GM19463 (cell line): ENCODE results near the gene IL12RB1.
"Not testable (repeated sequence)": the region's sequence is repeated elsewhere in the genome, so short reads cannot be mapped to it uniquely, and the experiment has no call there.

Source experiments
- ATAC-seq: cut with Tn5 transposase; IDR thresholded peaks from one replicate; pipeline ENCODE4 v1.9.1; 2021; ENCODE audit warnings: mild to moderate bottlenecking, moderate library complexity; ENCODE audit not compliant: unreplicated experiment

The IL12RB1 gene

DNA sequence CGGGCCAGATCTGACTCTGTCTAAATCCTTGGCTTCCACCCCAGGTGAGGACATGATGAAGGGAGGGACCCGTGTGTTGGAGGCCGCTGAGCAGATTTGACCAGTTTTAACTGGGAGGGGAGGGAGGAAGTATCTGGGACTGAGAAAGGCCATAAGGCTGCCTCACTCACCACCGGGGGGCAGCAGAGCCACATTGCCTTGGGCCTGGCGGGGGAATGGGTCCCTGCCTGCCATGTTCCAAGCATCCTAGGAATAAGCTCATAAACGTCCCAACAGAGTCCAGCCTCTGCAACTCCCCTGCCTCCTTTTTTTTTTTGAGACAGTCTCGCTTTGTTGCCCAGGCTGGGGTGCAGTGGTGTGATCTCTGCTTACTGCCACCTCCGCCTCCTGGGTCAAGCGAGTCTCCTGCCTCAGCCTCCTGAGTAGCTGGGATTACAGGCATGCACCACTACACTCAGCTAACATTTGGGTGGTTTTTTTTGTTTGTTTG is 26.3 kb upstream of the IL12RB1 start:
- no peak for ATAC-seq

GRCh38 chr19:18110609-18111232 is 24.0 kb upstream of the IL12RB1 start:
- no peak for ATAC-seq

DNA sequence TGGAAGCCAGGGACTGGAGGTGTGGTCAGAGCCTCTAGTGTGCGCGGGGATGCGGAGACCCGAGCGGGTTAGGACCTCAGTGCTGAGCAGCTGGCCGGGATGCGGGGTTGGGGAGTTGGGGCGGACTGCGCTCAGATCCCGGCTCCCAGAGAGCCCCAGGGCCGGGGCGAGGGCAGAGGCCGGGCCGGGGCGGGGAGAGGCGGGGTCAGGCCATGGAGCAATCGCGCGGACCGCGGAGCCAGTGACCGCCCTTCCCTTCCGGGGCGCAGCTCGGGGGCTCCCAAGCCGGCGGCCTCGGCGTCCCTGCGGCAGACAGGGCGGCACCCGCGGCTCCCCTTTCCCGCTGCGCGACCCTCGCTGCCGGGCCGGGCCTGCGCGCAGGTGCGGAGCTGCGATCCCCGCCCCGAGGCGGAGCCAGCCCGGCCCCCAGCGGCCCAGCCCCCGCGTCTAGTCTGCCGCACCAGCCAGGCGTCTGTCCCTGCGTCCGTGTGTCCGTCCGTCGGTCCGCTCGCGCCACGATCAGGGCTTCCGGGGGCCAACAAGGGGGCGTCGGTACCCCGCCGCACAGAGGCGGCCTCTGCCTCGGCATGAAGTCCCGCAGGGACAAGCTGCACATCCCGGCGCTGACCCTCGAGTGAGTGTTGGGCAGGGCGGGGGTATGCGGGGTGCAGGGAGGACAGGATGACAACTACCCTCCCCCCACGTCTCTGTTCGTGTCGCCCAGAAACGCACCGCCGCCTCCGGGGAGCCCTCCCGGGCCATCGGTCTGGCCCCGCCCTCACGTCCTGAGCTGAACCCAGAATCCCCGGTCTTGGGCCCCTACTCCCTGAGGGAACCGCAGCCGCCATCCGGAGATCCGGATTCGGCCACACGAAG is 23.2 kb upstream of the IL12RB1 start:
- ATAC-seq: no peak

DNA sequence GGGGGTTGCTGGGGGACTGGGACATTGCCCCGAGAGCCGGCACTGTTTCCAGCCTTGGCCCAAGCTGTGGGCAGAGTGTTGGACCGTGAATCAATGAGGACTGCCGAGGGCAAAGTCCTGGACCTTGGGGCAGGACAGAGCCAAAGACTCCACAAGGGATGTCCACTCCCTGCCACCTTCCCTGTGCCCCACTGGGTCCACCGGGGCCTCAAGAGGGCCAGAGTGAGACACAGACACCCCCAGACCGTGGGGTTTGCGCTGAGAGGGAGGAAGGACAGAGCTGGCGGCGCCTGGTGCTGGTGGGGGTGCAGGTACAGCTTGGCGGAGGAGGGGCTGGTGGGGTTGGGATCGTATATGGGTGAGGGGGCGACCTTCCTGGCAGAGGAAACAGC is 22.6 kb upstream of the IL12RB1 start:
- ATAC-seq: no peak

DNA sequence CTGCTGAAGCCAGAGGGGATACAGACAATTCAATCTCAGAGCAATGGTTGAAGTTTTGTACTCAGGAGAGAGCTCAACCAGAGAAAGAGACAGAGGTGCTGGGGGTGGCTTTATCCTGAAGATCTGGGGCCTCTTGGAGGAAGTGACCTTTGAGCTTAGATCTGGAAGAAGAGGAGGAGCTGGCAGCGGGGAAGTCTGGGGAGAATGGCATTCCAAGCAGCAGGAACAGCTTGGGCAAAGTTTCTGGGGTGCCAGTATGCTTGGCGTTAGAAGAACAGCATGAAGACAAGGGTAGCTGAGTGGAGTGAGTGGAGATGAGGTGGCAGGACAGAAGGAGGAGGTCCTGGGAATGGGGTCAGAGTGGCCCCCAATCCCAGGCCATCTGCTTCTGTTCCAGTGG is 22.2 kb upstream of the IL12RB1 start:
- ATAC-seq: no peak

- no peak for ATAC-seq
These were observed 20.5 kb upstream of the IL12RB1 start for GRCh38 chr19:18107235-18107634.

DNA sequence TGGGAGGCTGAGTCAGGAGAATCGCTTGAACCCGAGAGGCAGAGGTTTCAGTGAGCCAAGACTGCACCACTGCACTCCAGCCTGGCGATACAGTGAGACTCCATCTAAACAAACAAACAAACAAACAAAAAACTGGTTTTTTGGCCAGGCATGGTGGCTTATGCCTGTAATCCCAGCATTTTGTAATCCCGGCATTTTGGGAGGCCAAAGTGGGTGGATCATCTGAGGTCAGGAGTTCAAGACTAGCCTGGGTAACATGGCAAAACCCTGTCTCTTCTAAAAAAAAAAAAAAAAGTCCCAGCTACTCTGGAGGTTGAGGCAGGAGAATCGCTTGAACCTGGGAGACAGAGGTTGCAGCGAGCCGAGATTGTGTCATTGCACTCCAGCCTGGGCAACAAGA is 18.5 kb upstream of the IL12RB1 start:
- not testable (repeated sequence) for ATAC-seq

- no peak for ATAC-seq
These were observed 18.0 kb upstream of the IL12RB1 start for GRCh38 chr19:18104793-18105131.

- no peak for ATAC-seq
These were observed 16.3 kb upstream of the IL12RB1 start for GRCh38 chr19:18102916-18103542.

DNA sequence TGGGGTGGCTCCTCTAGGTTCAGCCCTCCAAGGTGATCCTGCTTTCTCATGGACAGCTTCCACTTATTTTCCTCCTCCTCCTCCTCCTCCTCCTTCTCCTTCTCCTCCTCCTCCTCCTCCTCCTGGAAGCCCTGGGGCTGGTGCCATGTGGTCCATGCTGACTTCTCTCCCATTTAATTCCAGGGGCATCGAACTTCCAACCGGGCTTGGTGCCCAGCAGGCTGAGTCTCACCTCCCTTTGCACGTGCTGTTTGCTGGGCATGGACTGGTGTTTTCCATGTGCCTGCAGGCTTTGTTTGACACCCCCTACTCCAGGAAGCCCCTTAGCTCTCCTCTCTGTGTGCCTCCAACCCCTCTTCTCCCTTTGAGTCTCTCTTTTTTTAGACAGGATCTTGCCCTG is 14.5 kb upstream of the IL12RB1 start:
- ATAC-seq: no peak

DNA sequence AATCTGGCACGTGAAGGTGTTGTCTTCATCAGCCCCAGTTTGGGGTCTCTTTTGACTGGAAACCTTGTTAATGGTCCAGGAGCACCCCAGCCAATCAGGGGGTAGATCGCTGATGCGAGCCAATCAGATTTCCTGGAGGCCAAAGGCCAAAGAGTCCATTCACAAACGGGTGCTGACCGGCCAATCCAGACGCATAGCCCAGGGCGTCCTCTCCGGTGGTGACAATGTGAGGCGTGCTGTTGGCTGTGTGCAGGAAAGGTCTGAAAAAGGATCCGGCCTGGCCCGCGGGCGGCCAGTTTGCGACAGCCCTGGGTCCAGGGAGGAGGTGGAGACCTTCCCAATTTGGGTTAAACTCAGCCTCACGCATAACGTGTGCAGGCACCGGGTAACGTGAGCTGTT is 14.0 kb upstream of the IL12RB1 start:
- ATAC-seq: no peak

DNA sequence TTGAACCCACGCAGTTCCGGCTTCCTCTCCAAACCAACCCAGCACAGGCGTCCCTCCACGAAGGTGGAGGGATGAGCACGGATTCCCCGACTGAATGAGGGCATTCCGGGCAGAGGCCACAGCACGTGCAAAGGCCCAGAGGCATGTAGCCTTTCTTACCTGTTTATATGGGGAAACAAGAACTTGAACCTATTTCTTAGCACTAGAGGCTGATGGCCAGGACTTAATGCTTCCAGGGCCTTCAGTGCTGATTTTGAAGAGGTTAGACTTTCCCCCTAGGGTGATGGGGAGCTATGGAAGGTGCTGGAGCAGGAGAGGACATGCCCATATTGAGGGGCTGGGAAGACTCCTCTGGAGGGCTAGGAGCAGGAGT is 12.9 kb upstream of the IL12RB1 start:
- no peak for ATAC-seq

- peak; percentile 61 for ATAC-seq
These were observed 12.3 kb upstream of the IL12RB1 start for GRCh38 chr19:18098891-18099622.

DNA sequence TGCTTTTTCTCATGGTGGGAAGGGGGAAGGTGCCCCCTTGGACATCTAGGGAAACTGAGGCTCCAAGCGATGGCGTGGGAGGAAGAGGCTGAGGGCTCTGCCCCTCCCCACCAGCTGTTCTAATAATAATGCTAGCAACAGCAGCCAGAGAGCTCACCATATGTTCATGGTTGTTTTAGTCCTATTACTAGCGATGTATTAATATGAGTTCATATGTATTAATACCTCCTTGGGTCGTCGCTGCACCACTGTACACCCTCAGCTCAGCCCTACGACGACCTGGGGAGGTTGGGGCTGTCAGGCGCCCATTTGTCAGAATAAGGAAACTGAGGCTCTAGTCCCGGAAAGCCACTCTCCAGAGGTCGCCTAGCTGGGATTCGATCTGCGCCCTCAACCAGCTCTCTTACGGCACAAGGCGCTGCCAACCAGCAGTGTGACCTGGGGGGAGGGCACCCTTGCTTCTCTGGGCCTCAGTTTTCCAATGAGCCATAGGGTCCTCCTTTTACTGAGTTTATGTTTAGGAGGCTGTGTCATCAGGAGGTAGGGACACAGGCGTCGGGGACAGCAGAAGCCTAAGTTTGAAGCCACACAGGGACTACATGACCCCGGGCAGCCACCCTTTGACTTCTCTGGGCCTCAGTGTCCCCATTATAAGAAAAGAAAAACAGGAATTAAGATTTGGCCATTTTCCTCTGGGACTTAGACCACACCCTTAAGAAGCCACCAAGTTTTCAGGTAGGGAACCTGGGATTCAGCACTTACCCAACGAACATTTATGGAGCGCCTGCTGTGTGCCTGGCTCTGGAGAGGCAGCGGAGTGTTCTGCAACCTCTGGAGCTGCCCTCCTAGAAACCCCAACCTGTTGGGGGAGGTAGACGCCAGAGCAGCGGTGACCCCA is 11.5 kb upstream of the IL12RB1 start:
- ATAC-seq: no peak

- ATAC-seq: peak; percentile 64
These were observed 10.7 kb upstream of the IL12RB1 start, which contains the start of gene MAST3 for GRCh38 chr19:18097217-18097992. Gene MAST3 (plus strand): TSS chr19:18097778. CDS start chr19:18097793, 15 bp downstream.

DNA sequence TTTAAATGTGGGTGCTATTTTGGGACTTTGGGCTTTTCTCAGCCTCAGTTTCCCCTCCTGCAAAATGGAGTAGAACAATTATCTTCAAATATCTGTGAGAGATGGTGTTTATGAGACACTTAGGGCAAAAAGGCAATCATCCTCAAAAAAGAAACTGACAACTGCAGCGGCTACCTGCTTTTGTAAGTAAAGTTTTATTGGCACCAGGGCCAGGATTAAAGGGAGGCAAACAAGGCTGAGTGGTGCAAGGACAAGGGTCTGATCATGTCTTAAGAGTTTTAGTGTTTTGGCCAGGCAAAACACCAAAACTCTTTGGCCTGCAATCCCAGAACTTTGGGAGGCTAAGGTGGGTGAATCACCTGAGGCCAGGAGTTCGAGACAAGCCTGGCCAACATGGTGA is 9.5 kb upstream of the IL12RB1 start:
- no peak for ATAC-seq

- ATAC-seq: no peak
These were observed 6.9 kb upstream of the IL12RB1 start for GRCh38 chr19:18093439-18094161.

- no peak for ATAC-seq
These were observed 4.5 kb upstream of the IL12RB1 start for GRCh38 chr19:18091217-18091608.
